Mesenchymal stem cell (in vitro differentiated cells and primary cell): ENCODE results near the gene ZFTA. TPM values are rescaled to one million over a fixed set of nuclear protein-coding genes. Genes with fewer than 3 reads are reported as not detected.

Source experiments
- DNase-seq: peaks from one replicate; pipeline ENCODE4 v3.0.0-alpha.2; 2013
- H2AFZ ChIP-seq: one replicate; pipeline ENCODE4 v1.6.1; 2013; ENCODE audit warnings: low read depth, mild to moderate bottlenecking, control low read depth, inconsistent platforms, low read length, moderate library complexity
- H2AK5ac ChIP-seq: 2 replicates; pipeline ENCODE4 v1.6.1; 2013; ENCODE audit warnings: low read length, moderate library complexity, mild to moderate bottlenecking, inconsistent platforms; ENCODE audit not compliant: severe bottlenecking
- H2BK120ac ChIP-seq: one replicate; pipeline ENCODE4 v1.6.1; 2013; ENCODE audit warnings: low read depth, mild to moderate bottlenecking, inconsistent platforms, low read length, moderate library complexity
- H2BK12ac ChIP-seq, 2 experiments: one replicate each; pipeline ENCODE4 v1.6.1; 2013; ENCODE audit warnings: inconsistent platforms in 2 of 2, low read length in 2 of 2, mild to moderate bottlenecking in 2 of 2, moderate library complexity in 2 of 2, control low read depth in 1 of 2
- H2BK15ac ChIP-seq: one replicate; pipeline ENCODE4 v1.6.1; 2013; ENCODE audit warnings: mild to moderate bottlenecking, low read depth, inconsistent platforms; ENCODE audit not compliant: poor library complexity, severe bottlenecking
- H2BK5ac ChIP-seq: 2 replicates; pipeline ENCODE4 v1.6.1; 2013; ENCODE audit warnings: low read depth, mild to moderate bottlenecking, low read length, control low read depth, inconsistent platforms; ENCODE audit not compliant: poor library complexity, severe bottlenecking
- H3K14ac ChIP-seq, 2 experiments: one replicate each; pipeline ENCODE4 v1.6.1; 2013; ENCODE audit warnings: inconsistent platforms in 2 of 2, low read length in 2 of 2, control low read depth in 1 of 2, mild to moderate bottlenecking in 1 of 2, moderate library complexity in 1 of 2
- H3K18ac ChIP-seq, 2 experiments: one replicate each; pipeline ENCODE4 v1.6.1; 2013; ENCODE audit warnings: inconsistent platforms in 2 of 2, low read length in 2 of 2, control low read depth in 1 of 2, low read depth in 1 of 2, mild to moderate bottlenecking in 1 of 2
- H3K23ac ChIP-seq, 2 experiments: one replicate each; pipeline ENCODE4 v1.6.1; 2013; ENCODE audit warnings: inconsistent platforms in 2 of 2, low read length in 2 of 2, mild to moderate bottlenecking in 2 of 2, moderate library complexity in 2 of 2, control low read depth in 1 of 2
- H3K27ac ChIP-seq: 2 replicates; pipeline ENCODE4 v1.5.1; 2013; ENCODE audit warnings: mild to moderate bottlenecking, moderate library complexity, low read length, control low read depth, inconsistent platforms; ENCODE audit not compliant: poor library complexity, severe bottlenecking
- H3K27me3 ChIP-seq, 2 experiments: 2 replicates each; pipeline versions ENCODE4 v1.6.1 to v1.7.0; 2013; ENCODE audit warnings: low read length in 2 of 2, mild to moderate bottlenecking in 2 of 2, moderate library complexity in 2 of 2, control low read depth in 1 of 2, inconsistent platforms in 1 of 2; ENCODE audit not compliant: control insufficient read depth in 1 of 2, insufficient read depth in 1 of 2
- H3K36me3 ChIP-seq, 2 experiments: 2 replicates each; pipeline versions ENCODE4 v1.6.1 to v1.7.0; 2013; ENCODE audit warnings: low read length in 2 of 2, control low read depth in 1 of 2, inconsistent platforms in 1 of 2, low read depth in 1 of 2, mild to moderate bottlenecking in 1 of 2; ENCODE audit not compliant: insufficient read depth in 2 of 2, control insufficient read depth in 1 of 2
- H3K4ac ChIP-seq, 2 experiments: one replicate each; pipeline ENCODE4 v1.6.1; 2013; ENCODE audit warnings: inconsistent platforms in 2 of 2, low read length in 2 of 2, mild to moderate bottlenecking in 2 of 2, moderate library complexity in 2 of 2, control low read depth in 1 of 2, low read depth in 1 of 2
- H3K4me1 ChIP-seq: 2 replicates; pipeline ENCODE4 v1.6.1; 2013; ENCODE audit warnings: low read depth, low read length, control low read depth; ENCODE audit not compliant: control insufficient read depth, insufficient read depth
- H3K4me2 ChIP-seq: 2 replicates; pipeline ENCODE4 v1.6.1; 2013; ENCODE audit warnings: low read length, mild to moderate bottlenecking, inconsistent platforms; ENCODE audit not compliant: poor library complexity, severe bottlenecking
- H3K4me3 ChIP-seq, 2 experiments: 2 replicates each; pipeline versions ENCODE4 v1.5.1 to v1.7.0; 2013; ENCODE audit warnings: low read length in 2 of 2, mild to moderate bottlenecking in 2 of 2, control low read depth in 1 of 2, low read depth in 1 of 2; ENCODE audit not compliant: insufficient read depth in 1 of 2
- H3K79me1 ChIP-seq: replicated peaks from 2 replicates; pipeline ENCODE4 v1.6.1; 2013; ENCODE audit warnings: mild to moderate bottlenecking, control low read depth, low read length, inconsistent platforms; ENCODE audit not compliant: poor library complexity, severe bottlenecking
- H3K9ac ChIP-seq: 2 replicates; pipeline ENCODE4 v1.7.0; 2013; ENCODE audit warnings: mild to moderate bottlenecking, low read length, moderate library complexity
- H3K9me3 ChIP-seq: 2 replicates; pipeline ENCODE4 v1.7.0; 2013; ENCODE audit warnings: mild to moderate bottlenecking, low read length; ENCODE audit not compliant: control insufficient read depth
- H4K8ac ChIP-seq: one replicate; pipeline ENCODE4 v1.6.1; 2013; ENCODE audit warnings: inconsistent platforms, mild to moderate bottlenecking, low read length, moderate library complexity
- H4K91ac ChIP-seq: one replicate; pipeline ENCODE4 v1.6.1; 2013; ENCODE audit warnings: mild to moderate bottlenecking, low read length, inconsistent platforms
- WGBS: methylation state at CpG from one replicate; pipeline ENCODE4 v1.1.7; 2013; ENCODE audit warnings: mixed read lengths; 5-methylcytosine and 5-hydroxymethylcytosine counted together
- polyA plus RNA-seq, 2 experiments: library from polyadenylated mRNA; stranded (reverse); fragments of 200-250 nt; gene quantifications; one replicate each; pipeline ENCODE4 v1.2.3, GENCODE V29; 2013

ZFTA gene
- 15.0 TPM for polyA plus RNA-seq (2013, experiment 1 of 2)
- 15.0 TPM for polyA plus RNA-seq (2013, experiment 2 of 2)

- Histone ChIP-seq H3K79me1 (peaks cover 16% of the 10 kb centered on the region), H3K36me3 (peaks cover 0 to 26% of the 10 kb centered on the region in 2 experiments), H3K27ac (peak within 1 kb of the TSS; percentile 86), H3K9ac (peak within 1 kb of the TSS; percentile 92), H2BK12ac (peak within 1 kb of the TSS in 1 of 2 experiments; percentile 81), H3K4me1 (peaks cover 37% of the 10 kb centered on the region), H3K4me3 (peak within 1 kb of the TSS; percentile 88 to 94), H2BK120ac (peak within 1 kb of the TSS; percentile 97), H2BK15ac (peak within 1 kb of the TSS; percentile 97), H3K18ac (peak within 1 kb of the TSS; percentile 86 to 93), H3K4ac (peak within 1 kb of the TSS; percentile 76 to 84), H4K8ac (peak within 1 kb of the TSS; percentile 85), H3K27me3 (no peaks in the 10 kb centered on the region), H3K9me3 (no peaks in the 10 kb centered on the region), H3K23ac (peak within 1 kb of the TSS in 1 of 2 experiments; percentile 49), H2AK5ac (peak within 1 kb of the TSS; percentile 10), H4K91ac (peak within 1 kb of the TSS; percentile 79), H3K4me2 (peak within 1 kb of the TSS; percentile 94), H2AFZ (peak within 1 kb of the TSS; percentile 64), H3K14ac (peak within 1 kb of the TSS; percentile 76 to 85), H2BK5ac (peak within 1 kb of the TSS; percentile 86)
- DNase-seq, result peak; percentile 63
- WGBS, result 0% methylated on average over 48 of the region's 113 CpGs
These were observed at the start of gene ZFTA for GRCh38 chr11:63768237-63769041. Gene ZFTA (minus strand): TSS chr11:63768775. CDS start chr11:63768622, 153 bp downstream.

- H2AK5ac ChIP-seq, result no peak overlapping the region
- no peak overlapping the region for H3K4ac ChIP-seq
- 96% methylated on average over 27 of the region's 27 CpGs for WGBS
- no peak overlapping the region for H2BK5ac ChIP-seq
- H3K4me1 ChIP-seq, result peaks cover 6% of the 10 kb centered on the region
- H2BK120ac ChIP-seq, result no peak overlapping the region
- no peaks in the 10 kb centered on the region for H3K9me3 ChIP-seq
- H3K79me1 ChIP-seq, result peaks cover 32% of the 10 kb centered on the region
- H2AFZ ChIP-seq, result no peak overlapping the region
- no peak overlapping the region for H3K4me2 ChIP-seq
- no peak for DNase-seq
- no peak overlapping the region for H2BK15ac ChIP-seq
- no peak overlapping the region for H2BK12ac ChIP-seq
- no peak overlapping the region for H3K23ac ChIP-seq
- H3K14ac ChIP-seq, result no peak overlapping the region
- no peak overlapping the region for H3K27ac ChIP-seq
- H3K9ac ChIP-seq, result no peak overlapping the region
- H3K4me3 ChIP-seq, result no peak overlapping the region
- no peak overlapping the region for H4K8ac ChIP-seq
- peaks cover 55 to 62% of the 10 kb centered on the region in 2 experiments for H3K36me3 ChIP-seq
- no peaks in the 10 kb centered on the region for H3K27me3 ChIP-seq
- H3K18ac ChIP-seq, result no peak overlapping the region
- H4K91ac ChIP-seq, result peak overlapping the region; percentile 15
These were observed 49.4 kb upstream of the ZFTA start for GRCh38 chr11:63817758-63818498.

- H2AFZ ChIP-seq, result no peak overlapping the region
- no peak overlapping the region for H3K27ac ChIP-seq
- no peaks in the 10 kb centered on the region for H3K27me3 ChIP-seq
- H3K4me3 ChIP-seq, result no peak overlapping the region
- no peak for DNase-seq
- no peak overlapping the region for H3K9ac ChIP-seq
- no peak overlapping the region for H2BK12ac ChIP-seq
- H3K79me1 ChIP-seq, result peaks cover 25% of the 10 kb centered on the region
- no peak overlapping the region for H3K23ac ChIP-seq
- H3K14ac ChIP-seq, result no peak overlapping the region
- 100% methylated on average over 1 of the region's 3 CpGs for WGBS
- no peak overlapping the region for H3K18ac ChIP-seq
- H3K4me2 ChIP-seq, result no peak overlapping the region
- no peak overlapping the region for H2AK5ac ChIP-seq
- H3K36me3 ChIP-seq, result peaks cover 43 to 52% of the 10 kb centered on the region in 2 experiments
- no peaks in the 10 kb centered on the region for H3K9me3 ChIP-seq
- no peak overlapping the region for H2BK120ac ChIP-seq
- no peak overlapping the region for H2BK15ac ChIP-seq
- no peak overlapping the region for H4K91ac ChIP-seq
- H4K8ac ChIP-seq, result no peak overlapping the region
- no peak overlapping the region for H2BK5ac ChIP-seq
- H3K4me1 ChIP-seq, result peaks cover 6% of the 10 kb centered on the region
- H3K4ac ChIP-seq, result no peak overlapping the region
These were observed 48.2 kb upstream of the ZFTA start for GRCh38 chr11:63816732-63817131.

- H2AFZ ChIP-seq, result no peak overlapping the region
- H4K91ac ChIP-seq, result no peak overlapping the region
- no peaks in the 10 kb centered on the region for H3K9me3 ChIP-seq
- peaks cover 37 to 47% of the 10 kb centered on the region in 2 experiments for H3K36me3 ChIP-seq
- H3K27me3 ChIP-seq, result no peaks in the 10 kb centered on the region
- H2AK5ac ChIP-seq, result no peak overlapping the region
- no peak overlapping the region for H3K27ac ChIP-seq
- no peak overlapping the region for H3K4me3 ChIP-seq
- DNase-seq, result no peak
- no peak overlapping the region for H3K18ac ChIP-seq
- no peak overlapping the region for H3K4me2 ChIP-seq
- peaks cover 6% of the 10 kb centered on the region for H3K4me1 ChIP-seq
- H3K79me1 ChIP-seq, result peaks cover 21% of the 10 kb centered on the region
- 96% methylated on average over 3 of the region's 6 CpGs for WGBS
- no peak overlapping the region for H3K14ac ChIP-seq
- H2BK12ac ChIP-seq, result no peak overlapping the region
- H4K8ac ChIP-seq, result no peak overlapping the region
- H2BK120ac ChIP-seq, result no peak overlapping the region
- no peak overlapping the region for H3K4ac ChIP-seq
- H2BK15ac ChIP-seq, result no peak overlapping the region
- H2BK5ac ChIP-seq, result no peak overlapping the region
- H3K9ac ChIP-seq, result no peak overlapping the region
- H3K23ac ChIP-seq, result no peak overlapping the region
These were observed 47.6 kb upstream of the ZFTA start for GRCh38 chr11:63816166-63816565.
